Spinal cord (tissue), 10 donors: ENCODE measurements around the gene C15orf40. TPM values are rescaled to one million over a fixed set of nuclear protein-coding genes. Genes with fewer than 3 reads are reported as not detected.
"Not testable (repeated sequence)": the region's sequence is repeated elsewhere in the genome, so short reads cannot be mapped to it uniquely, and the experiment has no call there.

Source experiments
- DNase-seq, 6 donors: peaks; one replicate each; pipeline versions ENCODE4 v3.0.0 to v3.0.0-alpha.2; 2013 to 2015; ENCODE audit warnings: low spot score in 6 of 6, low read depth in 4 of 6
- H3K27ac ChIP-seq: one replicate; pipeline ENCODE4 v1.5.1; 2013; ENCODE audit warnings: low read depth, low read length, control low read depth
- H3K27me3 ChIP-seq: one replicate; pipeline ENCODE4 v1.6.1; 2013; ENCODE audit warnings: low read length; ENCODE audit not compliant: control insufficient read depth, insufficient read depth
- H3K36me3 ChIP-seq: one replicate; pipeline ENCODE4 v1.6.1; 2013; ENCODE audit warnings: low read length; ENCODE audit not compliant: control insufficient read depth, insufficient read depth
- H3K4me1 ChIP-seq: one replicate; pipeline ENCODE4 v1.6.1; 2013; ENCODE audit warnings: low read length; ENCODE audit not compliant: control insufficient read depth, insufficient read depth
- H3K4me3 ChIP-seq: one replicate; pipeline ENCODE4 v1.5.1; 2013; ENCODE audit warnings: low read depth, low read length, control low read depth
- H3K9me3 ChIP-seq: one replicate; pipeline ENCODE4 v1.6.1; 2013; ENCODE audit warnings: low read length; ENCODE audit not compliant: control insufficient read depth, insufficient read depth
- WGBS: methylation state at CpG from one replicate; pipeline ENCODE4 v1.1.5; 2013; ENCODE audit warnings: missing lambda C conversion rate; ENCODE audit not compliant: insufficient coverage; 5-methylcytosine and 5-hydroxymethylcytosine counted together
- polyA plus RNA-seq, 2 donors: library from polyadenylated mRNA; unstranded; fragments of 120-200 nt; gene quantifications; one replicate each; pipeline ENCODE4 v1.2.1, GENCODE V29; 2013; ENCODE audit not compliant: insufficient read length in 2 of 2
- total RNA-seq, 2 donors: library from RNA; depleted of rRNA in 1 of 2; stranded (reverse); fragments of 120-200 nt in 1 of 2; fragments of >200 nt in 1 of 2; gene quantifications; one replicate each; pipeline versions ENCODE4 v1.2.3 to v1.2.4, GENCODE V29; 2013 to 2014
- donor health status: healthy.

C15orf40 gene
- total and polyA plus RNA-seq, 4 donors: 11.3 to 20.8 (median 19.2) TPM

DNA sequence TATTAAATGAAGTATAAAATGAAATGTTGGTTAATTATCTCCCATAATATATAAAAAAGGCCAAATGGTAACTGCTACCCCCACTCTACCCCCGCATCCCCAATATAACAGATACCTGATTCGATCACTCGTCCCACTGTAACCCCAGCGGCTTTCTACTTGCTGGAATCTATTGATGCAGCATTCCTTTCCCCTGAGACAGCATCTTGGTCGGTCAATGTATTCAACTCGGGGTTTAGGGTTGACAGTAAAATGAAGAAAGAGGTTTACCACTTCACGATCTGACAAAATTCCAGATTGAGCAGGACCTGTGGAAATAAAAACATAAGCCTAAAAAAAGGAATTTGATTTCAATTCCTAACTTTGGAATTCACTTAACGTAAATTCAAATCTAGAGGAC, 18.6 kb upstream of the C15orf40 start:
- Histone ChIP-seq H3K9me3 (no peaks in the 10 kb centered on the region), H3K4me1 (no peaks in the 10 kb centered on the region), H3K27me3 (no peaks in the 10 kb centered on the region), H3K4me3 (no peak overlapping the region), H3K36me3 (peaks cover 14% of the 10 kb centered on the region), H3K27ac (no peak overlapping the region)
- 80% methylated on average over 1 of the region's 8 CpGs for WGBS
- DNase-seq: no peak

DNA sequence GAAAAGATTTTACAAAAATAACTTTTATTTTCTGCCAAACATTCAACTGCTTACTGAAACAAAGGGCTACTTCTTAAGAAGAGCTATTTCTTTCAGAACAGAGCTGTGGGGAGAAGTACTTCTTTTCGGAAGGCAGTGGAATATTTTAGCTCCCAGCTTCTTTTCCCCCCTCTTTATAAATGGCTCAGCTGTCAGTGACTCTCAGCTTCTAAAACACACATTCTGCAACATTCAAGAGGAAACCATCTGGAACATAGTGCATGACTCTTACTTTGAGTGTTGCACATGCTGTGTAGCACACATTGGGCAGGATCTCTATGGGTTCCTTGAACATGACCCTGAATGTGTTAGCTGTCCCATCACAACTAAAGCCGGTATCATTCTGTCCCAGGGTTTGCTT, 7.0 kb upstream of the C15orf40 start:
- H3K27ac ChIP-seq: no peak overlapping the region
- DNase-seq: peak in 2 of 6 donors; percentile 38 to 73
- no peaks in the 10 kb centered on the region for H3K9me3 ChIP-seq
- H3K4me3 ChIP-seq: no peak overlapping the region
- no peaks in the 10 kb centered on the region for H3K27me3 ChIP-seq
- peaks cover 25% of the 10 kb centered on the region for H3K36me3 ChIP-seq
- H3K4me1 ChIP-seq: peaks cover 5% of the 10 kb centered on the region
- no CpG with 5 or more reads among the region's 2 CpGs for WGBS

DNA sequence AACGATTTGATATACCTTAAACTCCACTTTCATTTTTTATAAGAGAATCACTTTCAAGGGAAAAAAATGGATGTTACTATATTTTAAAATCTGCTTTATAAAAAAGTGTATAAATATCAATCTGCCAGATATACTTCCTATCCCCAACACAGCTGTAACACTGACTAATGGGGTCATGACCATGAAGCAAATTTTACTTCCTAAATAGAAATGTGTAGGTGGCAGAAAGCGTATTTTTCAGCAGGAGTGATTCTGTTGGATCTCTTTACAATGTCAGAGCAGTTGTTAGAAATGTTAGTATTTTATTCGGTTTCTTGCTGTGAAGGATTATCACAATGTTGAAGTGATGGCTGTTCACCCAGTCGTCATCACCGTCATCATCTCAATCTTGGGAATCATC, 5.5 kb upstream of the C15orf40 start:
- 80% methylated on average over 2 of the region's 5 CpGs for WGBS
- no peak for DNase-seq

DNA sequence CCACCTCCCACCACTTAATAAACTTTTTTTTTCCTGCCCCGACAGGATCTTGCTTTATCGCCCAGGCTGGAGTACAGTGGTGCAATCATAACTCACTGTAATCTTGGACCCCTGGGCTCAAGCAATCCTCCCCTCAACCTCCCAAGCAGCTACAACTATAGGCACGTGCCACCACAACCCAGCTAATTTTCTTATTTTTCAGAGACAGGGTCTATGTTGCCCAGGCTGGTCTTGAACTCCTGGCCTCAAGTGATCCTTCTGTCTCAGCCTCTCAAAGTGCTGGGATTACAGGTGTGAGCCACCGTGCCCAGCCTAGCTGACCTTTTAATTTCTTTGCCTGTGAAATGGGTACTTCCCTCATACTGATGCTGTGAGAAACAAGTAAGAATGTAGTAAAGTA, 3.9 kb upstream of the C15orf40 start:
- no peaks in the 10 kb centered on the region for H3K9me3 ChIP-seq
- peaks cover 15% of the 10 kb centered on the region for H3K36me3 ChIP-seq
- no peaks in the 10 kb centered on the region for H3K27me3 ChIP-seq
- no peak for DNase-seq
- H3K4me3 ChIP-seq: no peak overlapping the region
- WGBS: 76% methylated on average over 3 of the region's 4 CpGs
- H3K27ac ChIP-seq: no peak overlapping the region
- H3K4me1 ChIP-seq: peaks cover 20% of the 10 kb centered on the region

More for the DNA sequence above, 5.5 kb upstream of the C15orf40 start:
- H3K27me3 ChIP-seq: no peaks in the 10 kb centered on the region
- no peaks in the 10 kb centered on the region for H3K9me3 ChIP-seq
- H3K4me3 ChIP-seq: no peak overlapping the region
- H3K4me1 ChIP-seq: peaks cover 13% of the 10 kb centered on the region
- H3K36me3 ChIP-seq: peaks cover 19% of the 10 kb centered on the region
- no peak overlapping the region for H3K27ac ChIP-seq

DNA sequence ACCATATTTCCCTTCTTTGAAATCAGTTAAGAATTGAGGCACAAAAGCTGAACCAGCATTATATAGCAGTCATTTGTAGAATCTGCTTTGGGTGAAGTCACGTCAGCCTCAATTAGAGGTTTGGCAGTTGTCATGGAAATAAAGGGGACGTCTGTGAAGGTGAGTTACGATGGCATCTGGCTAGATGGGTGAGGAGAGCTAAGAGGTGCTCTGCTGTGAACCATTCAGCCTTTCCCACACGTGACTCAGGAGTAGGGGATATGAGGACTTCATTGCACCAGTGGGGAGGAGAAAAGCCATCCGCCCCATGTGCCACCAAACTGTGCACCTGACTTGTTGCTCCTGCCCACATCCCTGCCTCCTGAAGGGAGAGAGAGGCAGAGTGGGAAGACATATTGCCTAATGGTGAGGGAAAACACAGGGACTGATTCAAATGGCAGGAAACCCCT, 2.8 kb upstream of the C15orf40 start:
- 67% methylated on average over 5 of the region's 5 CpGs for WGBS
- H3K27ac ChIP-seq: no peak overlapping the region
- no peak for DNase-seq
- peaks cover 19% of the 10 kb centered on the region for H3K4me1 ChIP-seq
- H3K9me3 ChIP-seq: no peaks in the 10 kb centered on the region
- H3K27me3 ChIP-seq: no peaks in the 10 kb centered on the region
- H3K36me3 ChIP-seq: peaks cover 7% of the 10 kb centered on the region
- H3K4me3 ChIP-seq: no peak overlapping the region

DNA sequence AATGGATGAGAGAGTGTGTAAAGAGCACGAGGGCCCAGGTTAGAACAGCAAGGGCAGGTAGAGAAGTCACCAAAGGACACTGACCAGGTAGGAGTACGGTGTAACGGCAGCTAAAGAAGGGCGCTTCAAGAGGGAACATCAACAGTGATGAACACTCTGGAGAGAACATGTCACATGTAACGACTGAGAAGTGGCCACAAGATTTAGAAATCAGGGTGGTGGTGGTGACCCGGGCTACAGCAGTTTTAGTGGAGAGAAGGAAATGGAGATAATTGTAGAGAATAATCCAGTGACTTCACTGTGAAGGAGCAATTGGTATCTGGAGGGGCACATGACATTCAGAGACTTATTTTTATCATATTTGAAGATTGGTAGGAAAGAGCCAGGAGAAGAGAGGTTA, 1.2 kb upstream of the C15orf40 start:
- WGBS: 91% methylated on average over 6 of the region's 6 CpGs
- Histone ChIP-seq H3K36me3 (peaks cover 9% of the 10 kb centered on the region), H3K4me3 (no peak overlapping the region), H3K9me3 (no peaks in the 10 kb centered on the region), H3K4me1 (peaks cover 15% of the 10 kb centered on the region), H3K27ac (no peak overlapping the region), H3K27me3 (no peaks in the 10 kb centered on the region)
- DNase-seq: no peak

DNA sequence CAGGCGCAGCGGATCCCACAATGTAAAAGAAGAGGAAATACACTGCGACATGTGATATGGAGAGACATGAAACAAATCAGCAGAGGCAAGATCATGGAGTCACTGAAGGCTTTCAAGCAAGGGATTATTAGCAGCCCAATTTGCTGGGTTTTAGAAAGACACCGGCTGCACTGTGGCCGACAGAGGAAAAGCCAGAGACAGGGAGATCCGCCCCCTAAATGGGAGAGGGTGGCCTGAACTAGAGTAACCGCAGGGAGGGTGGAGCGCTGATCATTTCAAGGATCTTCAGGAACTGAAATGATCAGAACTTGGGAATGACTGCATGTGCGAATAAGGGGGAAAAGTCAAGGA, 612 bp upstream of the C15orf40 start:
- no peaks in the 10 kb centered on the region for H3K27me3 ChIP-seq
- no peak for DNase-seq
- peaks cover 15% of the 10 kb centered on the region for H3K4me1 ChIP-seq
- H3K9me3 ChIP-seq: no peaks in the 10 kb centered on the region
- H3K27ac ChIP-seq: peak overlapping the region; percentile 69
- 56% methylated on average over 9 of the region's 9 CpGs for WGBS
- H3K36me3 ChIP-seq: peaks cover 13% of the 10 kb centered on the region
- H3K4me3 ChIP-seq: peak overlapping the region; percentile 87

DNA sequence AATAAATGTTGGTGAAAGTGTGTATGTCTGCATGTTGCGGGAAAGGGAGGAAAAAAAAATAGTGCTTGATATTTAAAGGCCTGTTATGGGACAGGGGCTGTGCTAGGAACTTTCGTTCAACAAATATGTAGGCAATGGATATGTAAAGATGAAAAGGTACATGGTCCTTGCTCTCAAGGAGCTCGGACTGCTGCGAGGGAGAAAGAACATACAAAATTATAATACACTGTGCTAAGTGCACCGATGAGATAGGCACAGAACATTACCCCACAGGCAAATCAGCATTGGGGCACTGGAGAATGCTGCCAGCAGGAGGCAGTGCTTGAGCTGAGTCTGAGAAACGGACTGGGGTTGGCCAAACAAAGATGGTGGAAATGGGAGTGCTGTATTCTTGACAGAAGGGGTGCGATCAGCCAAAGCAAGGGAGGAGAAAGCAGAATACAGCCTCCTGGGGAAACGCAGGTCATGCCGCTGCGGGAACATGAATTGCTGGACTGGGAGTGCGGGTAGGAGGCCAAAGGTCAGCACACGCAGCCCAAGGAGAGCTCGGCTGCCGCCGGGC, 649 bp downstream of the C15orf40 start:
- peaks cover 15% of the 10 kb centered on the region for H3K4me1 ChIP-seq
- H3K9me3 ChIP-seq: no peaks in the 10 kb centered on the region
- H3K36me3 ChIP-seq: peaks cover 17% of the 10 kb centered on the region
- peak in 4 of 6 donors; percentile 28 to 91 (median 72) for DNase-seq
- H3K27ac ChIP-seq: peak overlapping the region; percentile 81
- no peaks in the 10 kb centered on the region for H3K27me3 ChIP-seq
- WGBS: 8% methylated on average over 11 of the region's 15 CpGs
- peak overlapping the region; percentile 87 for H3K4me3 ChIP-seq

DNA sequence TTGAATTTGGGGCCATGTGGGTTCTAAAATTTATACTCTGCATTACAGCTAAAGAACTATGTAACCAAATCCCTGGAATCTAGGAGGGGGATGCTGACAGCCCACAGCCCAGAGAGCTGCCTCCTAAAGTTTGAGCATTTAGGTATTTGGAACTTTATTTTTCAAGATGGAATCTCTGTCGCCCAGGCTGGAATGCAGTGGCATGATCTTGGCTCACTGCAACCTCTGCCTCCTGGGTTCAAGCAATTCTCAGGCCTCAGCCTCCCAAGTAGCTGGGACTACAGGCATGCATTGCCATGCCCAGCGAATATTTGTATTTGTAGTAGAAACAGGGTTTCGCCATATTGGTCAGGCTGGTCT, 10.8 kb downstream of the C15orf40 start:
- 90% methylated on average over 2 of the region's 3 CpGs for WGBS
- not testable (repeated sequence) for H3K36me3 ChIP-seq, H3K4me1 ChIP-seq, H3K9me3 ChIP-seq, H3K27ac ChIP-seq, DNase-seq, H3K27me3 ChIP-seq
- peak overlapping the region; percentile 28 for H3K4me3 ChIP-seq

DNA sequence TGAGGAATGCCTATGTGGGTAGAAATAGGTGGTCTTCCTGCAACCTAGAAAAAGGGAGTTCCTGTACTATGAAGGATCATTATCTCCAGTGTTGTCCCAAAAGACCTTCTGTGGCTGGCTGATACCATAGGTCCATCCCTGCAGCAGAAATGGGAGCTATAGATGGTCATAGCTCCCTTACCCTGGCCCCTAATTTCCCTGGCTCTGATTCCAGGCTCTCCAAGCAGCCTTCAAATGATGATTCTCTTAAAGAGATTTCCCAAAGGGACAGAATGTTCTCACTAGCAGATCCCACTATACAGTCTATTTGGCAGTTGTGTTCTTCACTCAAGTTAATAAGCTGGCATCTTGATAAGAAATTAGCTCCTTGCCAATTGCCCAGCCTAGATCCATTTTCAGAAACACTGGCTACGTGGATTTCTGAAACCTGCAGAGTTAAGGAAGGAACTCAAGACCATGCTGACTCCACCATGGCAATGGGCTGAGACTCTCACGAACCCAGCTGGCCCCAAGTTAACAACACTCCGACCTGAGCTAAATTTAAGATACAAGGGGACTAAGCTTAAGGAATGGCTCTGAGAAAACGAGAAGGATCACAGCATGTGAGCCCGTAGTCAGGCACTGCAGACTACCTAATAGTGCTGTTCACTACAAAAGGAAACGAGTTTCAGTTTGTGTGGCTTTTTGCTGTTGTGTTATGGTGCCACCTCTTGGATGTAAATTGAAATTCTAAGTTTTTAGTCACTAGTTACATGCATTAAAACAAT, 11.4 kb downstream of the C15orf40 start:
- WGBS: 46% methylated on average over 4 of the region's 6 CpGs
- peak overlapping the region; percentile 28 for H3K4me3 ChIP-seq

More for the DNA sequence above, 11.4 kb downstream of the C15orf40 start:
- Histone ChIP-seq H3K9me3 (no peaks in the 10 kb centered on the region), H3K4me1 (peaks cover 3% of the 10 kb centered on the region), H3K27me3 (no peaks in the 10 kb centered on the region), H3K36me3 (peaks cover under 1% of the 10 kb centered on the region), H3K27ac (no peak overlapping the region)
- peak in 4 of 6 donors; percentile 44 to 90 (median 64) for DNase-seq
